DND-41 (cell line): ENCODE results near the gene IGFBP1.
"Not testable (repeated sequence)": the region's sequence is repeated elsewhere in the genome, so short reads cannot be mapped to it uniquely, and the experiment has no call there.

Experiments used
- ATAC-seq: fragments of 200-7000 bp; cut with Tn5 transposase; 3 replicates; pipeline ENCODE4 v1.9.1; 2021; ENCODE audit warnings: low read depth; ENCODE audit not compliant: insufficient read depth
- DNase-seq: peaks from one replicate; pipeline ENCODE4 v3.0.0-alpha.2; 2020
- H2AFZ ChIP-seq: 2 replicates; pipeline ENCODE4 v1.6.0; 2012; ENCODE audit warnings: low read depth, low read length
- H3K27ac ChIP-seq: 2 replicates; pipeline ENCODE4 v1.5.1; 2012; ENCODE audit warnings: low read length, inconsistent platforms
- H3K27me3 ChIP-seq: fragments of 200-600 bp; sonication (generic); 2 replicates; pipeline ENCODE4 v1.6.0; 2012; ENCODE audit warnings: low read length, mild to moderate bottlenecking, inconsistent platforms; ENCODE audit not compliant: insufficient read depth, poor library complexity
- H3K36me3 ChIP-seq: 2 replicates; pipeline ENCODE4 v1.5.1; 2012; ENCODE audit warnings: low read length, inconsistent platforms; ENCODE audit not compliant: insufficient read depth
- H3K4me1 ChIP-seq: 2 replicates; pipeline ENCODE4 v1.5.1; 2012; ENCODE audit warnings: mild to moderate bottlenecking, low read length; ENCODE audit not compliant: insufficient read depth
- H3K4me2 ChIP-seq: 2 replicates; pipeline ENCODE4 v1.6.0; 2012; ENCODE audit warnings: mild to moderate bottlenecking, moderate library complexity, low read length, inconsistent platforms; ENCODE audit not compliant: insufficient read depth
- H3K4me3 ChIP-seq, 2 experiments: fragments of 200-600 bp in 1 of 2; shearing (Covaris generic) in 1 of 2; 2 replicates each; pipeline ENCODE4 v1.5.1; 2012 to 2016; ENCODE audit warnings: inconsistent platforms in 2 of 2, low read length in 2 of 2, mild to moderate bottlenecking in 2 of 2, low read depth in 1 of 2, moderate library complexity in 1 of 2
- H3K79me2 ChIP-seq: 2 replicates; pipeline ENCODE4 v1.6.0; 2012; ENCODE audit warnings: low read length, inconsistent platforms; ENCODE audit not compliant: insufficient read depth
- H3K9ac ChIP-seq: 2 replicates; pipeline ENCODE4 v1.6.0; 2012; ENCODE audit warnings: low read depth, mild to moderate bottlenecking, inconsistent platforms, low read length, moderate library complexity
- H3K9me3 ChIP-seq: 2 replicates; pipeline ENCODE4 v1.5.1; 2012; ENCODE audit warnings: low read length, moderate library complexity, mild to moderate bottlenecking, inconsistent platforms; ENCODE audit not compliant: insufficient read depth, severe bottlenecking
- H4K20me1 ChIP-seq: 2 replicates; pipeline ENCODE4 v1.6.0; 2012; ENCODE audit warnings: low read length; ENCODE audit not compliant: insufficient read depth
- EZH2 ChIP-seq: IDR thresholded peaks from 3 replicates; pipeline ENCODE4 v1.6.1; 2012; ENCODE audit warnings: borderline replicate concordance, low read depth, mild to moderate bottlenecking, moderate library complexity, low read length, inconsistent platforms; ENCODE audit not compliant: severe bottlenecking

IGFBP1 gene

GRCh38 chr7:45888185-45888992 lies at the start of gene IGFBP1:
Gene IGFBP1, plus strand, starts transcription at chr7:45888488. Its CDS starts 165 bp downstream, at chr7:45888653.
- Histone ChIP-seq H3K4me2 (no peak within 1 kb of the TSS), H2AFZ (no peak within 1 kb of the TSS)

GRCh38 chr7:45838852-45839251 lies 49.4 kb upstream of the IGFBP1 start:
- H3K79me2 ChIP-seq, H3K27ac ChIP-seq, ATAC-seq: not testable (repeated sequence)

More at GRCh38 chr7:45888185-45888992, at the start of gene IGFBP1:
- H3K79me2 ChIP-seq: no peaks in the 10 kb centered on the region
- H3K36me3 ChIP-seq: no peaks in the 10 kb centered on the region
- H3K27me3 ChIP-seq: peaks cover 6% of the 10 kb centered on the region
- no peak within 1 kb of the TSS for H3K27ac ChIP-seq
- no peak for TF ChIP-seq EZH2
- DNase-seq: no peak
- no peaks in the 10 kb centered on the region for H4K20me1 ChIP-seq
- H3K9me3 ChIP-seq: no peaks in the 10 kb centered on the region
- H3K4me3 ChIP-seq: no peak within 1 kb of the TSS
- no peak within 1 kb of the TSS for H3K9ac ChIP-seq
- H3K4me1 ChIP-seq: no peaks in the 10 kb centered on the region
- no peak for ATAC-seq

GRCh38 chr7:45841926-45842717 lies 46.2 kb upstream of the IGFBP1 start:
- H4K20me1 ChIP-seq, DNase-seq, H3K4me2 ChIP-seq, H3K36me3 ChIP-seq, H3K4me1 ChIP-seq, ATAC-seq, H3K4me3 ChIP-seq, H3K27ac ChIP-seq, H3K9me3 ChIP-seq, H3K79me2 ChIP-seq, H3K9ac ChIP-seq, H2AFZ ChIP-seq, H3K27me3 ChIP-seq: not testable (repeated sequence)

More at GRCh38 chr7:45838852-45839251, 49.4 kb upstream of the IGFBP1 start:
- not testable (repeated sequence) for H2AFZ ChIP-seq, H3K27me3 ChIP-seq, H4K20me1 ChIP-seq, H3K9ac ChIP-seq, H3K4me3 ChIP-seq, H3K36me3 ChIP-seq, DNase-seq, H3K4me2 ChIP-seq, H3K9me3 ChIP-seq, H3K4me1 ChIP-seq

GRCh38 chr7:45846536-45846935 lies 41.8 kb upstream of the IGFBP1 start:
- H3K4me3 ChIP-seq, H3K79me2 ChIP-seq, H3K27ac ChIP-seq, DNase-seq, H3K27me3 ChIP-seq, H3K9ac ChIP-seq, H3K36me3 ChIP-seq, ATAC-seq, H3K4me1 ChIP-seq, H4K20me1 ChIP-seq, H2AFZ ChIP-seq, H3K9me3 ChIP-seq, H3K4me2 ChIP-seq: not testable (repeated sequence)

GRCh38 chr7:45848734-45849133 lies 39.6 kb upstream of the IGFBP1 start:
- not testable (repeated sequence) for H3K4me3 ChIP-seq, H3K36me3 ChIP-seq, H3K79me2 ChIP-seq, H2AFZ ChIP-seq, H3K27me3 ChIP-seq, H3K4me2 ChIP-seq, H3K4me1 ChIP-seq, ATAC-seq, H3K27ac ChIP-seq, H3K9ac ChIP-seq, DNase-seq, H4K20me1 ChIP-seq, H3K9me3 ChIP-seq

GRCh38 chr7:45852984-45853383 lies 35.3 kb upstream of the IGFBP1 start:
- not testable (repeated sequence) for H3K4me2 ChIP-seq, H3K79me2 ChIP-seq, H3K27ac ChIP-seq, H3K27me3 ChIP-seq, H3K36me3 ChIP-seq, H3K9me3 ChIP-seq, H3K9ac ChIP-seq, H4K20me1 ChIP-seq, H3K4me3 ChIP-seq, DNase-seq, H3K4me1 ChIP-seq, ATAC-seq, H2AFZ ChIP-seq

- H3K9ac ChIP-seq: not testable (repeated sequence)
Observed at GRCh38 chr7:45853491-45853890, 34.8 kb upstream of the IGFBP1 start.

More at GRCh38 chr7:45853491-45853890, 34.8 kb upstream of the IGFBP1 start:
- not testable (repeated sequence) for H3K79me2 ChIP-seq, ATAC-seq, H3K4me2 ChIP-seq, H3K4me3 ChIP-seq, DNase-seq, H3K36me3 ChIP-seq, H2AFZ ChIP-seq, H4K20me1 ChIP-seq, H3K9me3 ChIP-seq, H3K27me3 ChIP-seq, H3K4me1 ChIP-seq, H3K27ac ChIP-seq
